GM23338 (cell line): Measurements from ENCODE around the gene SORL1. TPM values are rescaled to one million over a fixed set of nuclear protein-coding genes. Genes with fewer than 3 reads are reported as not detected.

Experiments
- ATAC-seq: fragments of 200-7000 bp; cut with Tn5 transposase; 3 replicates; pipeline ENCODE4 v1.9.1; 2020
- DNase-seq: peaks from one replicate; pipeline ENCODE4 v3.0.0-alpha.2; 2015; ENCODE audit warnings: low spot score
- H2AFZ ChIP-seq: fragments of 200-600 bp; sonication (generic); 2 replicates; pipeline ENCODE4 v1.8.0; 2016; ENCODE audit warnings: antibody characterized with exemption, mild to moderate bottlenecking, moderate library complexity
- H3F3A ChIP-seq: fragments of 200-600 bp; sonication (generic); replicated peaks from 2 replicates; pipeline ENCODE4 v1.8.0; 2017; ENCODE audit warnings: antibody characterized with exemption, mixed run types, low read depth
- H3K27ac ChIP-seq: fragments of 200-600 bp; sonication (generic); 2 replicates; pipeline ENCODE4 v1.6.1; 2016; ENCODE audit warnings: low read depth
- H3K27me3 ChIP-seq: fragments of 200-600 bp; sonication (generic); 2 replicates; pipeline ENCODE4 v1.8.0; 2016; ENCODE audit warnings: mild to moderate bottlenecking, mixed run types, moderate library complexity; ENCODE audit not compliant: insufficient read depth
- H3K36me3 ChIP-seq: fragments of 200-600 bp; sonication (generic); 2 replicates; pipeline ENCODE4 v1.8.0; 2016; ENCODE audit warnings: mild to moderate bottlenecking; ENCODE audit not compliant: insufficient read depth
- H3K4me1 ChIP-seq: fragments of 200-600 bp; sonication (generic); 2 replicates; pipeline ENCODE4 v1.8.0; 2016; ENCODE audit warnings: mild to moderate bottlenecking, moderate library complexity; ENCODE audit not compliant: insufficient read depth
- H3K4me2 ChIP-seq: fragments of 200-600 bp; sonication (generic); 2 replicates; pipeline ENCODE4 v1.7.1; 2017; ENCODE audit warnings: mixed run types
- H3K4me3 ChIP-seq: fragments of 200-600 bp; sonication (generic); 2 replicates; pipeline ENCODE4 v1.6.1; 2016; ENCODE audit warnings: mixed run types
- H3K79me2 ChIP-seq: fragments of 200-600 bp; sonication (generic); replicated peaks from 2 replicates; pipeline ENCODE4 v1.8.0; 2017; ENCODE audit warnings: mild to moderate bottlenecking; ENCODE audit not compliant: insufficient read depth
- H3K9me2 ChIP-seq: fragments of 200-600 bp; sonication (generic); 2 replicates; pipeline ENCODE4 v1.8.0; 2017; ENCODE audit not compliant: insufficient read depth
- H4K20me1 ChIP-seq: fragments of 200-600 bp; sonication (generic); replicated peaks from 2 replicates; pipeline ENCODE4 v1.8.0; 2017; ENCODE audit warnings: mild to moderate bottlenecking; ENCODE audit not compliant: insufficient read depth
- H3K27ac Mint-ChIP-seq: 2 replicates; pipeline ENCODE4 v1.8.0; 2020; ENCODE audit warnings: inconsistent platforms, mild to moderate bottlenecking, moderate library complexity, mixed read lengths
- H3K27me3 Mint-ChIP-seq: 3 replicates; pipeline ENCODE4 v1.8.0; 2022; ENCODE audit warnings: low read depth, mild to moderate bottlenecking, moderate library complexity, mixed read lengths, inconsistent platforms; ENCODE audit not compliant: insufficient read depth, poor library complexity
- H3K36me3 Mint-ChIP-seq: 3 replicates; pipeline ENCODE4 v1.8.0; 2021; ENCODE audit warnings: low read depth, mild to moderate bottlenecking, inconsistent platforms, moderate library complexity, mixed read lengths
- H3K4me1 Mint-ChIP-seq: 3 replicates; pipeline ENCODE4 v1.8.0; 2020; ENCODE audit warnings: mild to moderate bottlenecking, inconsistent platforms, mixed read lengths
- H3K4me3 Mint-ChIP-seq: 3 replicates; pipeline ENCODE4 v1.8.0; 2021; ENCODE audit warnings: moderate library complexity, mild to moderate bottlenecking, inconsistent platforms, mixed read lengths
- H3K9me3 Mint-ChIP-seq: 3 replicates; pipeline ENCODE4 v1.8.0; 2020; ENCODE audit warnings: moderate library complexity, mild to moderate bottlenecking, inconsistent platforms, mixed read lengths
- NANOG ChIP-seq: IDR thresholded peaks from 2 replicates; pipeline ENCODE4 v1.6.1; 2016; ENCODE audit warnings: antibody characterized with exemption, borderline replicate concordance
- polyA plus RNA-seq: library from polyadenylated mRNA; unstranded; fragments of >200 nt; fragmentation: Nextera tagmentation; extraction: Ambion mirVana; gene quantifications from 2 replicates; pipeline ENCODE4 v1.2.1, GENCODE V29; 2016
- total RNA-seq: library from RNA; depleted of rRNA; stranded (reverse); fragments of >200 nt; shearing (Covaris generic); gene quantifications from 2 replicates; pipeline ENCODE4 v1.2.3, GENCODE V29; 2014
- TF ChIP-seq, protein P1 (sequence below): fragments of 250-450 bp; sonication (Bioruptor Pico); IDR thresholded peaks from 2 replicates; pipeline ENCODE4 v1.5.0; 2020; ENCODE audit warnings: mild to moderate bottlenecking, moderate library complexity
- TF ChIP-seq, protein P2 (sequence below): IDR thresholded peaks from 2 replicates; pipeline ENCODE4 v1.6.1; 2016; ENCODE audit warnings: antibody characterized with exemption

Gene SORL1
- total and polyA plus RNA-seq, 2 experiments from 2014 or later = 23.0 to 78.8 TPM

DNA sequence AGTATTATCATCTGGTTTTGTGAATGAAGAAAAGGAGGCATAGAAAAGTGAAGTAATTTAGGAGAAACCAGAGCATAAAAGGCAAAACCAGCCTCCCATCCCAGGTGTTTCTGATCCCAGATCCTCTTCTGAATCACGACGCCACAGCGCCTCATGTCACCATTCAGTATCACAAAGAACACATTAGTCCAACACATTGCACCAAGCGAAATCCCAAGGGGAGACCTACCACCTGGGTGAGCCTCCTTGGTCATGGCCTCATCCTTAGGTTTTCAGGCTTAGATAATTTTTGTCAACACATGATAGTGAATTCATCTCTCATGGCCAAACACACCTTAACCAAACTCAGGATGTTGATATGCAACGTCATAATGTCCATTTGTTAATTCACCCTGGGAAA is 182.2 kb downstream of the SORL1 start (continued):
- TF ChIP-seq, protein P1, sequence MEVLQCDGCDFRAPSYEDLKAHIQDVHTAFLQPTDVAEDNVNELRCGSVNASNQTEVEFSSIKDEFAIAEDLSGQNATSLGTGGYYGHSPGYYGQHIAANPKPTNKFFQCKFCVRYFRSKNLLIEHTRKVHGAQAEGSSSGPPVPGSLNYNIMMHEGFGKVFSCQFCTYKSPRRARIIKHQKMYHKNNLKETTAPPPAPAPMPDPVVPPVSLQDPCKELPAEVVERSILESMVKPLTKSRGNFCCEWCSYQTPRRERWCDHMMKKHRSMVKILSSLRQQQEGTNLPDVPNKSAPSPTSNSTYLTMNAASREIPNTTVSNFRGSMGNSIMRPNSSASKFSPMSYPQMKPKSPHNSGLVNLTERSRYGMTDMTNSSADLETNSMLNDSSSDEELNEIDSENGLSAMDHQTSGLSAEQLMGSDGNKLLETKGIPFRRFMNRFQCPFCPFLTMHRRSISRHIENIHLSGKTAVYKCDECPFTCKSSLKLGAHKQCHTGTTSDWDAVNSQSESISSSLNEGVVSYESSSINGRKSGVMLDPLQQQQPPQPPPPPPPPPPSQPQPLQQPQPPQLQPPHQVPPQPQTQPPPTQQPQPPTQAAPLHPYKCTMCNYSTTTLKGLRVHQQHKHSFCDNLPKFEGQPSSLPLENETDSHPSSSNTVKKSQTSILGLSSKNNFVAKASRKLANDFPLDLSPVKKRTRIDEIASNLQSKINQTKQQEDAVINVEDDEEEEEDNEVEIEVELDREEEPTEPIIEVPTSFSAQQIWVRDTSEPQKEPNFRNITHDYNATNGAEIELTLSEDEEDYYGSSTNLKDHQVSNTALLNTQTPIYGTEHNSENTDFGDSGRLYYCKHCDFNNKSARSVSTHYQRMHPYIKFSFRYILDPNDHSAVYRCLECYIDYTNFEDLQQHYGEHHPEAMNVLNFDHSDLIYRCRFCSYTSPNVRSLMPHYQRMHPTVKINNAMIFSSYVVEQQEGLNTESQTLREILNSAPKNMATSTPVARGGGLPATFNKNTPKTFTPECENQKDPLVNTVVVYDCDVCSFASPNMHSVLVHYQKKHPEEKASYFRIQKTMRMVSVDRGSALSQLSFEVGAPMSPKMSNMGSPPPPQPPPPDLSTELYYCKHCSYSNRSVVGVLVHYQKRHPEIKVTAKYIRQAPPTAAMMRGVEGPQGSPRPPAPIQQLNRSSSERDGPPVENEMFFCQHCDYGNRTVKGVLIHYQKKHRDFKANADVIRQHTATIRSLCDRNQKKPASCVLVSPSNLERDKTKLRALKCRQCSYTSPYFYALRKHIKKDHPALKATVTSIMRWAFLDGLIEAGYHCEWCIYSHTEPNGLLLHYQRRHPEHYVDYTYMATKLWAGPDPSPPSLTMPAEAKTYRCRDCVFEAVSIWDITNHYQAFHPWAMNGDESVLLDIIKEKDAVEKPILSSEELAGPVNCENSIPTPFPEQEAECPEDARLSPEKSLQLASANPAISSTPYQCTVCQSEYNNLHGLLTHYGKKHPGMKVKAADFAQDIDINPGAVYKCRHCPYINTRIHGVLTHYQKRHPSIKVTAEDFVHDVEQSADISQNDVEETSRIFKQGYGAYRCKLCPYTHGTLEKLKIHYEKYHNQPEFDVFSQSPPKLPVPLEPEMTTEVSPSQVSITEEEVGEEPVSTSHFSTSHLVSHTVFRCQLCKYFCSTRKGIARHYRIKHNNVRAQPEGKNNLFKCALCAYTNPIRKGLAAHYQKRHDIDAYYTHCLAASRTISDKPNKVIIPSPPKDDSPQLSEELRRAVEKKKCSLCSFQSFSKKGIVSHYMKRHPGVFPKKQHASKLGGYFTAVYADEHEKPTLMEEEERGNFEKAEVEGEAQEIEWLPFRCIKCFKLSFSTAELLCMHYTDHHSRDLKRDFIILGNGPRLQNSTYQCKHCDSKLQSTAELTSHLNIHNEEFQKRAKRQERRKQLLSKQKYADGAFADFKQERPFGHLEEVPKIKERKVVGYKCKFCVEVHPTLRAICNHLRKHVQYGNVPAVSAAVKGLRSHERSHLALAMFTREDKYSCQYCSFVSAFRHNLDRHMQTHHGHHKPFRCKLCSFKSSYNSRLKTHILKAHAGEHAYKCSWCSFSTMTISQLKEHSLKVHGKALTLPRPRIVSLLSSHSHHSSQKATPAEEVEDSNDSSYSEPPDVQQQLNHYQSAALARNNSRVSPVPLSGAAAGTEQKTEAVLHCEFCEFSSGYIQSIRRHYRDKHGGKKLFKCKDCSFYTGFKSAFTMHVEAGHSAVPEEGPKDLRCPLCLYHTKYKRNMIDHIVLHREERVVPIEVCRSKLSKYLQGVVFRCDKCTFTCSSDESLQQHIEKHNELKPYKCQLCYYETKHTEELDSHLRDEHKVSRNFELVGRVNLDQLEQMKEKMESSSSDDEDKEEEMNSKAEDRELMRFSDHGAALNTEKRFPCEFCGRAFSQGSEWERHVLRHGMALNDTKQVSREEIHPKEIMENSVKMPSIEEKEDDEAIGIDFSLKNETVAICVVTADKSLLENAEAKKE = no peak
- TF ChIP-seq NANOG = no peak
- TF ChIP-seq, protein P2, sequence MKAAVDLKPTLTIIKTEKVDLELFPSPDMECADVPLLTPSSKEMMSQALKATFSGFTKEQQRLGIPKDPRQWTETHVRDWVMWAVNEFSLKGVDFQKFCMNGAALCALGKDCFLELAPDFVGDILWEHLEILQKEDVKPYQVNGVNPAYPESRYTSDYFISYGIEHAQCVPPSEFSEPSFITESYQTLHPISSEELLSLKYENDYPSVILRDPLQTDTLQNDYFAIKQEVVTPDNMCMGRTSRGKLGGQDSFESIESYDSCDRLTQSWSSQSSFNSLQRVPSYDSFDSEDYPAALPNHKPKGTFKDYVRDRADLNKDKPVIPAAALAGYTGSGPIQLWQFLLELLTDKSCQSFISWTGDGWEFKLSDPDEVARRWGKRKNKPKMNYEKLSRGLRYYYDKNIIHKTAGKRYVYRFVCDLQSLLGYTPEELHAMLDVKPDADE = no peak

DNA sequence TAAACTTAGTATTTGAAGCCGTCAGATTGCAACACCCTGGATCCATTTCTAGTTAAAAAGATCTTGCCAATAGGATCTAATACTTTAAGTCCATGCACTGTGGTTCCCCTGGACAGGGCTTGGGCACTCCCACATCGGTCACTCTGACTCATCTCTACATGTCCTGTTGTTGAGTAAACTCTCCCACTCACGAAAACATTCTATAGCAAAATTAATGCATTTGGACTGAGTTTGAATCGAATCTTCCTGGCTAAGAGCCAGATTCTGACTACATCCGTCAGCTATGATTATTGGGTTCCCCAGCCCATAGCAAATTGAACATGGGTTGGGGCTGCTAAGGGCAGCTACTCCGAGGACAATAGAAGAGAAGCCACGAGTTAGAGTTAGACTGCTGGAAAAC is 182.8 kb downstream of the SORL1 start:
- peaks cover 4% of the 10 kb centered on the region for H3K27me3 Mint-ChIP-seq
- Histone ChIP-seq H4K20me1 (no peaks in the 10 kb centered on the region), H3K9me2 (no peaks in the 10 kb centered on the region), H3K36me3 (0 out of 2 replicates have a peak, but pooled peaks cover 10% of the 10 kb centered on the region), H3K4me3 (no peak overlapping the region), H2AFZ (no peak overlapping the region), H3F3A (no peaks in the 10 kb centered on the region), H3K27ac (no peak overlapping the region), H3K79me2 (no peaks in the 10 kb centered on the region), H3K27me3 (no peaks in the 10 kb centered on the region), H3K4me2 (no peak overlapping the region), H3K4me1 (peaks cover 32% of the 10 kb centered on the region)
- peaks cover 4% of the 10 kb centered on the region; the same call in 1 of the 3 replicates for H3K36me3 Mint-ChIP-seq
- ATAC-seq (no peak), DNase-seq (no peak)
- H3K4me1 Mint-ChIP-seq = peaks cover 16% of the 10 kb centered on the region
- H3K27ac Mint-ChIP-seq = no peak overlapping the region
- H3K9me3 Mint-ChIP-seq = no peaks in the 10 kb centered on the region
- H3K4me3 Mint-ChIP-seq = no peak overlapping the region
- TF ChIP-seq, protein P2 = no peak
